Stimulated activated CD4-positive, alpha-beta T cell treated with anti-CD3 and anti-CD28 coated beads, Interleukin-4, amount 100 ng/mL, for 4 hours (primary cell): ENCODE data around the gene GLRX3.
A peak's percentile ranks its signal among the peaks of the same experiment; 100 is the strongest.
"Not testable (repeated sequence)": the region's sequence is repeated elsewhere in the genome, so short reads cannot be mapped to it uniquely, and the experiment has no call there.

ENCODE experiments used
- DNase-seq, 2 experiments: peaks; one replicate each; pipeline ENCODE4 v3.0.0-alpha.2; 2020

Gene GLRX3

DNA sequence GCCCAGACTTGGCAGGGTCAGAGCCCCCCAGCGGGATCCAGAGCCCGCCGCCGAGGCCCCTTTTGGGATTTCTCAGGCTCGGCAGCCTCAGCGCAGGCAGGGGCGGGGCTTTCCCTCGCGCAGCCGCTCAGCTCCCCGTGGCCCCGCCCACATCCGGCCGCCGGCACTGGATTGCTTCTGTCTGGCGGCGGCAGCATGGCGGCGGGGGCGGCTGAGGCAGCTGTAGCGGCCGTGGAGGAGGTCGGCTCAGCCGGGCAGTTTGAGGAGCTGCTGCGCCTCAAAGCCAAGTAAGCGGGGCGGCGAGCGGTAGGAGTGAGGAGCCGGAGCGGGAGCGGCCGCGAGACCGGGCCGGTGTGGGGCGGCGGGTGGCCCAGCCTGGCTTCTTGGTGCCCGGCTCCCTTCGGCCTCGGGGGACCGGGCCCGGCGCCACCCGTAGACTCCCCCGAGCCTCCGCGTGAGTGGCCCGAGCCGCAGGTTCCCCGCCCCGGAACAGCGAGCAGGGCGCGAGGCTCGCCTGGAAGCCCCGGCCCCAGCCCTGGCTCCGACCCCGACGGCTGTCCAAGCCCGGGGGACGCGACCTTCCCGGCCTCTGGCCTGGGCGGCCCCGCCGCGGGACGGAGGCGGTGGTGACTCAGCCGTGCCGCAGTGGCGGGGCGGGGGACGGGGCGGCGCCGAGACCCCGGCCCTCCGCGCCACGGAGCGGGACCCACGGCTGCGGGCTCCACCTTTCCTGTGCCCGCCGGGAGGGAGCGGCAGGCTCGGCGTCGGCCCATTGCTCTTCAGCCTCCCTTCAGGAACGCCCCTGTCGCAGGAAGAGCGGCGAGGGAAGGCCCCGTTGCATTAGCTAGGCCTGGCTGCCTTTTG is at the start of gene GLRX3:
TSS of gene GLRX3 (plus strand) at position 166 of the 864 bp plus-strand sequence. CDS start at position 196, 30 bp downstream.
- DNase-seq, result peak; percentile 87 to 94

DNA sequence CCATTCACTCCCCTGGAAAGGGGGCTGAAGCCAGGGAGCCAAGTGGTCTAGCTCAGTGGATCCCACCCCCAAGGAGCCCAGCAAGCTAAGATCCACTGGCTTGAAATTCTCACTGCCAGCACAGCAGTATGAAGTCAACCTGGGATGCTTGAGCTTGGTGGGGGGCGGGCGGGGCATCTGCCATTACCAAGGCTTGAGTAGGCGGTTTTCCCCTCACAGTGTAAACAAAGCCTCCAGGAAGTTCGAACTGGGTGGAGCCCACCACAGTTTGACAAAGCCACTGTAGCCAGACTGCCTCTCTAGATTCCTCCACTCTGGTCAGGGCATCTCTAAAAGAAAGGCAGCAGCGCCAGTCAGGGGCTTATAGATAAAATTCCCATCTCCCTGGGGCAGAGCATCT is 45.6 kb upstream of the GLRX3 start:
- not testable (repeated sequence) for DNase-seq

DNA sequence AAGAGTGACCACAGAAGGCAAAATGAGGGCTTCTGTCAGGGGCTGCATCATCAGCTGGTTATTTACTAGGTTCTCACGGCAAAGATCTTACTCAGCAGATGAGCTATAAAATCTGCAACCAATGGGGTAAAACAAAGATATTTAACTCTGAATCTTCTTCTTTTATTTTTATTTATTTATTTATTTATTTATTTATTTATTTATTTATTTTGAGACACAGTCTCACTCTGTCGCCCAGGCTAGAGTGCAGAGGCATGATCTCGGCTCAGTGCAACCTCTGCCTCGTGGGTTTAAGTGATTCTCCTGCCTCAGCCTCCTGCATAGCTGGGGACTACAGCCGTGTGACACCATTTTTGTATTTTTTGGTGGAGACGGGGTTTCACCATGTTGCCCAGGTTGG is 36.8 kb upstream of the GLRX3 start:
- DNase-seq, result no peak

DNA sequence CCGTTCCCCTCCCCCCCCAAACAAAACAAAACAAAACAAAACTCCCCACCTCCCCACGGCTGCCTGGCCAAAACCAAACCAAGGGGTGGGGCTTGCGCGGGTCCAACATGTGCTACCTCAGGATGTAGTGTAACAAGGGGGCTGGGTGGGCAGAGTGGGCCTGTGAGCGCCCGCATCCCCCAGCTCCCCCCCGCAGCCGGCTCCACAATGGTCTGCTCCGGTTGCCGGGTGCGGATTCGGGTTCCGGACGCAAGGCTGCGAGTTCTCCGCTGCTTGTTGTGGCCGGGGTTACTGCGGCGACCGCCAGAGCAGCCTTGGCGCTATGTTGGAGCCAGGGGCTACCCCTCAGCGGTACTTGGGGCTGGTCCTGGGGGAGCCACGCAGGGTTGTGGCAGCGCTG is 30.5 kb upstream of the GLRX3 start:
- DNase-seq, result no peak

DNA sequence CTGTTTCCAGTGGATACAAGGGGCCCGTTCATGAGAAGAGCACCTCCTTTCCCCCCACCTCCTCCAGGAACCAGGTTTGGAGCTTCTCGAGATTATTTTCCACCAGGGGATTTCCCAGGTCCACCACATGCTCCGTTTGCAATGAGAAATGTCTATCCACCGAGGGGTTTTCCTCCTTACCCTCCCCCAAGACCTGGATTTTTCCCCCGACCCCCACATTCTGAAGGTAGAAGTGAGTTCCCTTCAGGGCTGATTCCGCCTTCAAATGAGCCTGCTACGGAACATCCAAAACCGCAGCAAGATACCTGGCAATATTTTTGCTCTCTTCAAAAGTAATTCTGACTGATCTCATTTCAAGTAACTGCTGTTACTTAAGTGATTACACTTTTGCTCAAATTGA is 28.0 kb upstream of the GLRX3 start:
- peak in 1 of 2 experiments; percentile 25 for DNase-seq

DNA sequence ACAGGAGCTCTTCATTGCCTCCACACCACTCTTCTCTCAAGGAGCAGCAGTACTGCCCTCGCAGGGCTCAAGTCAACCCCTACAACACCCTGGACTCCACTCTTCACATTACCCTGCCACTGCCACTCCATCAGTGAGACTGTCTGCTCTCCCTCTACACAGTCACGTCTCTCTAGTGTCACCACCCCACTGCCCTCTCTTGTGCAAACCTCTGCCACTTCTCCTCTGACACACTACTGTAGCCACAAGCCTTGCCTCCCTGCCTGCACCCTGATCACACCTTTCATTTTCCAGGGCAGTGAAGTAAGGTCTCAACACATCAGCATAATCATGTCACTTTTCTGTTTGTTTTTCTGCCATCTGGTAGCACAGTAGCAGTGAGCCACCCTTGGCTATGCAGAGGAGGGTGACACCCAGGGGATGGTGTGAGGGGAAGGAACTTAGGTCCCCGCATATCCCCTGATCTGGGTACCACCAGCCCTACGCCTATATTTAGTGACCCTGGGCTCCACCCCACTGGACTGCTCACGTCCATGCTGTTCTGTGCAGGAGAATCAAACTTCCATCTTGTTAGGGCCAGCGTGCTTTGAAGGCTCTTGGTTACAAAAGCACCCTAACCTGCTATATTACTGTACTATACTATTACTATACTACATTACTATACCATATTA is 27.1 kb upstream of the GLRX3 start:
- DNase-seq, result no peak

DNA sequence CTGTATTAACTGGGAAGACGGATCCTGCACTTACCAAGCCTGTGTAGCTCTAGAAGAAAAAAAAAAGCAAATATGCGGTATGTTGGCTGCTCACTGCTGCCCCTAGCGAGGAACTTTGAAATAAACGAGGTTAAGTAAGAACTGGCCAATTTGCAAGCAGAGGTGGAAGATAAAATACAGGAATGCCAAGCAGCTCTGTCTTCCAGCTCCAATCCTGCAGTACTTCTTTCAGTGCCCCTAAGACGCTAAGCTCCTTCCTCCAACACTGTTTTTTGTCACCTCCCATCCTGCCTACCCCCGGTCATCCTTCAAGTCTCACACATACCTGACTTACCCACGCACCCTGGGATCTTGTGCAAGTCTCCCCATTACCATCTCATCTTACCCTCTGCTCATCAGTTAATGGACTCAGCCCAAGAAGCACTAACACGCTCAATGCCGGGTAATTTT is 26.4 kb upstream of the GLRX3 start:
- DNase-seq, result peak; percentile 55 to 56

DNA sequence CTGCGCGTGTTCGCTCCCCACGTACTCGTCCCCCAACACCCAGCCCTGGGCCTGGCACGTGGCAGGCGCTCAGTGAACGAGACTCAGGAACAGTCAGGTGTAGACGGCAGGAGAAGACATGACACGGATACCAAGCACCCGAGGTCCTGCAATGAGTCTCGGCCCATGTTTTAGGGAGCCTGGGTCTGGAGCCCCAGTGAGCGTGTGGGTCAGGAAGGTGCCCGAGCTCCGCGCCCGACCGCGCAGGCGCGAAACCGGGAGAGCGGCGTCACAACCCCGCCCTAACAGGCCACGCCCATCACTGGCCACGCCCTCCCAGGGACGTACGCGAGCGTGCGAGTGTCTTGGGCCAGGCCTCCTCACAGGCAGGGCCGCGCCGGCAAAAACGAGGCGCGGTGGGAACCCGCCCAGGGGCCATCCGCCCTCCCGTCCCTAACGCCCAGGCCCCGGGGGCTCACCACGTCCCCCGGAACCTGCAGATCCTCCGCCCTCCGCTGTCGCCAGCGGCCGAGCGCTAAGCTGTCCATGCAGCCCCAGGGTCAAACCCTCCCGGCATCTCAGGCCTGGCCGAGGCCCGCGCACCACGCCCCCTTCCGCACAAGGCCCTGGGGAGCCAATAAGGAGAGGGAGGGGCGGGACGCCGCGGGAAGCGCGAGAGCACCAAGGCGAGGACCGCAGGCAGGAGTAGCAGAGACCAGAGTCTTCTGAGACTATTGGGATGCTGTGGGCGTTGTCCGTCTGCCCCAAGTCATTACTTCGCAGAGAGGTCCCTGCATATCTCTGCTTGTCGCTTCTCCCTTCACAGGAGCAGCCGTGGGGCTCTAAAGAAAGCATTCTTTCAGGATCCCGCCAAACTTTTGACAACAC is 25.7 kb upstream of the GLRX3 start, which contains the start of gene C10orf143:
TSS of gene C10orf143 (minus strand) at position 585 of the 867 bp plus-strand sequence. CDS start at position 527, 58 bp downstream.
- peak; percentile 96 to 99 for DNase-seq

DNA sequence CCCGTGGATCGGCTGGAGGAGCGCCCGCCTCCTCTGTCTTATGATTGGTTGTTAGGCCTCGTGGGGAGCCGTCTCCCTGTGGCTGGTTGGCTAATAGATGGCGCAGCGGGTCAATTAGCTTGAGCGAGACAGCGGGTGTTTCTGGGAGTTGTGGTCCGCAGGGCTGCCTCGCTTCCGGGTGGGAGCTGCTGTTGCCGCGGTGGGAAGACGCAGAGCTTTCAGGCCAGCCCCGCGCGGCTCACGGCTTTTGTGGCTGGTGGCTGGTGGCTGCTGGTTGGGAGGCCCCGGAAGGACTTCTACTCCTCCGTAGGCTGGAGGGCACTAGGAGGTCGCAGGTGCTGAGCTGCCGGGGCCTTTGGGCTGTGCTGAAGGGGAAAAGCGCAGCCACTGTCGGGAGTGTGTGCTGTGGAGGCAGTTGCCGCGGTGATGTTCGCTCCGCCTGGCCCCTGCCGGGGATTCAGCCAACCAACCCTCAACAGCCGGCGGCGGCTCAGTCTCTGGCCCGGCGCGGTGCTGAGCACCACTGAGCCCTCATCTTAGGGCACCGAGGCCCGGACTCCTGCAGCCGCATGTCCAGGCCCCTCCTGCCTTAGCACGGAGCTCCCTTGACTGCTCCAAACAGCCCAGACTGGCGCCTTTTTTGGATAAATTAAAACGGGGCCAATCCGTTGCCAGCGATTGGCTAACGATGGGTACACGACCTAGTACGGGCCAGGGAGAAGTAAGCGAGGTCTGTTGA is 24.9 kb upstream of the GLRX3 start:
- DNase-seq, result peak; percentile 87 to 95

DNA sequence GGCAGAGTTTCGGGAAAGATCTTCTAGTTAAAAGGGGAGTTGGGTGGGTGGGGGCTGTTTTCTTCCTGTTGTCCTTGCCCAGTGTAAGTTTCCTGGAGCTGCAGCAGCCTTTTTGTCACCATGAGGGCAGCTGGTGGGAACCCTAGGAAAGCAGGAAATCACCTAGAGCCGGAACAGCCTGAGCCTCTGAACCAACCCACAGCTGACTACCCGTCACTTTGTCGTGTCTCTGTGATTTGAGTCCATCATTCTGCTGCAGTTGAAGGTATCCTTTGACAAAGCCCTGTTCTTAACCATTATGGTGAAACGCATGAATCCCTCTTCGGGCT is 24.4 kb upstream of the GLRX3 start:
- no peak for DNase-seq

DNA sequence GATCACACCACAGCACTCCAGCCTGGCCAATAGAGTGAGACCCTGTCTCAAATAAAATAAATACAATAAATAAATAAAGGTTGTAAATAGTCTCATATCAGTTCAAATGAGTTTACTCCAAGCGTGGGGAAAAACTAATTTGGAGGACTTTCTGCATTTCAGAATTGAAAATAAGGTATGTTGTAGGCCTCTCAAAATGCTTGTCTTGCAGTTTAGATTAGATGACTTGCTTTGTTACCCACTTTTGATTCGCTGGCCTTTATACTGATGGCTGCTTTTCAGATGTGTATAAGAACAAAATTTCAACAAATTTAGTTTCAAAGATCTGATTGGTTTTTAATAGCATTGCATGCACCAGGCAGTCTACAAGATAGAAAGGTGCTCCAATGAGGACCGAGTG is 23.4 kb upstream of the GLRX3 start:
- no peak for DNase-seq

DNA sequence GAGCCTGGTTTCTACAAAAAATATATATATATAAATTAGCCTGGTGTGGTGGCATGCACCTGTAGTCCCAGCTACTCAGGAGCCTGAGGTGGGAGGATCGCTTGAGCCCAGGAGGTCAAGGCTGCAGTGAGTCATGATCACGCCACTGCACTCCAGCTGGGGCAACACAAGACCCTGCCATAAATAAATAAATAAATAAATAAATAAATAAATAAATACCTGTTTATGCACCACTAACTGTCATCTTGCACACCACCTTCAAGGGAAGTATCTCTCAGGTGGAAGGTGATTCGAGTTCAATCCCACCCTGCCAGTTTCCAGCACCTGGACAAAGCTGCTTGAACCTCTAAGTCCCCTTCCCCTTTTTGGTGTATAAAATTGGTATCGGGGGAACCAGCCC is 19.2 kb upstream of the GLRX3 start:
- DNase-seq, result not testable (repeated sequence)

DNA sequence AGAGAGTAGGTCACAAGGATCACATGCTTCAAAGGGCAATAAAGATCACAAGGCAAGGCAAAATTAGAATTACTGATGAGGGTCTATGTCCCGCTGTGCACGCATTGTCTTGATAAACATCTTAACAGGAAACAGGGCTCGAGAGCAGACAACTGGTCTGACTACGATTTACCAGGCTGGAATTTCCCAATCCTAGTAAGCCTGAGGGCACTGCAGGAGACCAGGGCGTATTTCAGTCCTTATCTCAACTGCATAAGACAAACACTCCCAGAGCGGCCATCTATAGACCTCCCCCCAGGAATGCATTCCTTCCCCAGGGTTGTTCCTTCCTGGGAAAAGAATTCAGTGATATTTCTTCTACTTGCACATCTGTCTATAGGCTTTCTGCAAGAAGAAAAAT is 18.7 kb upstream of the GLRX3 start:
- DNase-seq, result not testable (repeated sequence)

DNA sequence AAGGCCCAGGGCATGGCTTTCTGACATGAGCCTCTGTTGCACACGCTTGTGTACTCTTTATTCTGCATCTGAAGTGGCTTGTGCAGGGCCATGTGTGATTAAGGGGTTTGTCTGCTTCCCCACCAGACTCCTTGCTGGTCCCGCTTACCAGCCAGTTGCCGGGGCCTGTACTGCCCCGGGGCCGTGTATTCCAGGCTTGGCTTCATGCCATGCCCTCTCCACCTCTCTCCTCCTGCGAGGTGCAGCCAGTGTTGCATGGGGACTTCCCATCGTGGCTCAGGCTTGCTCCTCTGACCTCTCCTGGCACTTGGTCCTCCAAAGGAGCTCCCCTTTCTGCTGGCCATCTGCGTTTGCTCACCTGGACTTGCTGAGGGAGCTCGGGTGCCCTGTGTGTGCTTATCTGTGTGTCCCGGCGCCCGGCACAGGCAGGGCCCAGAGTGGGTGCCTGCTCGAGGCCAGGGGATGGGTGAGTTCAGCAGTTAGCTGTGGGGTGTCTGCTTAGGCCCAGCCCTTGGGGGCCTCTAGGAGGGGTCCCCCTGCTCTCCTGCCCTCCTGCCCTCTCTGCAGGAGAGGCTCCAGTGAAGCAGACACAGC is 14.6 kb upstream of the GLRX3 start:
- no peak for DNase-seq

DNA sequence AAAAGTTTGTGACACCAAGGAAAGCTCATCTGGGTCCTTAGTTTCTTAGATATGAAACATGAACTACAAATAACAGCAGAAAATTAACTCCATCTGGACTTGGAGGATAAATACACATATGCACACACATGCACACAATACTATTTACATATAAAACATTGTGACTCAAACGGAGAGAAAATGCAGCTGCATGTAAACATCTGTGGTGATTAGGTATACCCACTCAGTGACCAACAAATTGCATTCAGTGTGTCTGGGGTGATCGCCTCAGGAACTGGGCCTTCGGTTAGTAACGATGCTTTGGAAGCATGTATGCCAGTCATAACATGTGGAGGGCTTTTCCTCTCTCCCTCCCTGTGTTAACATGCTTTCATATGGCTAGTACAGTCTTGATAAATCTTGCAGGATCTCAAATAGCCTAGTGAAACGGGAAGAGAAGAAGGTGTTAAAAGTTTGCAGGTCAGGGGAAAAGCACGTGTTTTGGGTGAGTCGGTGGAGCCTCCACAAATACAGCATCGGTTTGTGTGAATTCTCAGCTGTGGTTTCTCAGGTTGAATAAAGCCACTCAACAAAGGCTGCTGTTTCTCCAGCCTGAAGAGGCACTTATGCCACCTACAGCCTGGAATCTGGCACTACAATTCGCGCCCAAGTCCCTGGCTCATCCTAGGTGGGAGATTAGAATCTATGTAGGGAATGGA is 8.7 kb upstream of the GLRX3 start:
- peak; percentile 42 to 45 for DNase-seq

DNA sequence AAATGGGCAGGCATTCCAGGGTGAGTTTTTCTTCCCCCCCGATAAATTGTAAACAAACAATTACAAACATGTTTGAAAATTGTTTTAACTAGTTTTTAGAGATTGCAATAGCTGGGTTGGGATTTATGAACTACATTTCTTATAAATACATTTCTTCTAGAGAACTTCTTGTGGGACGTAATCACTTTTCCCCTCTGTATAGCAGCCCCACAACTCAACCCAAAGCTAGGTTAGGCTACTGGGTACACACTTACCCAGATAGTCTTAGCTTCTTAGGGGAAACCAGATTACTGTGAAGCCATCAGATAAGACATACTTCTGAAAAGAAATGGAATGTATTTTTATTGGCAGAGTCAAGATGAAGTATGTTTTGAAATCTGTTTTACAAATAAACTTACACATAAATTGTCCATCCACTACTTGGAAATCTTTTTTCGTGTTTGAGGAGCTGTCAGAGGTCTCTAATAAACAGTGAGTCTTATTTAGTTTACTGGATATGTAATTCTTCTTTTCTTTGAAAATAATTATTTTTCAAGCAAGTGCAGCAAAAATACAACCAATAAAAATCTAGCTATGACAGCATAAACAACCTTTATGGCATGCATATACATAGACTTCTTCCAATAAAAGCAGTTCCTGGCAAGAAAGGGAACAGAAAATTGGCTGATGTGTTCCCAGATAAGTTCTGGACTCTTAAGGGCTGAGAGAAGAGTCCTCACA is 8.0 kb upstream of the GLRX3 start:
- DNase-seq, result no peak

DNA sequence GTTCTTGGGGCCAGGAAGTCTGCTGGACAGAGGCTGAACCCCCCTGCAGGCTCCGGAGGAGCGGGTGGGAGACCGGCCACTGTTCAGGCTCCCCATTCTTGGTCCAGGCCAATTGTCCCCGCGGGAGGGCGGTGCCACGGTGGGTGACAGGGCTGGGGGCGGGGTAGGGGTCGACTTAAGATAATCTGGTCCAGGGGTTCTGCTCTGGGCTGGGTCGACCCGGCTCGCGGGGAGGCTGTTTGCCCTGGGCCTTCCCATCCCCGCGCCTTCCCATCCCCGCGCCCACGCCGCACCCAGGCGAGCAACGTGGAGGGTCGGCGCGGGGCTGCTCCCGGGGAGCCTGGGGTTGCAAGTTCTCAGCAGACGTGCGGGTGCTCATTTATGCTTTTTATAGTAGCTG is 7.3 kb upstream of the GLRX3 start:
- no peak for DNase-seq

DNA sequence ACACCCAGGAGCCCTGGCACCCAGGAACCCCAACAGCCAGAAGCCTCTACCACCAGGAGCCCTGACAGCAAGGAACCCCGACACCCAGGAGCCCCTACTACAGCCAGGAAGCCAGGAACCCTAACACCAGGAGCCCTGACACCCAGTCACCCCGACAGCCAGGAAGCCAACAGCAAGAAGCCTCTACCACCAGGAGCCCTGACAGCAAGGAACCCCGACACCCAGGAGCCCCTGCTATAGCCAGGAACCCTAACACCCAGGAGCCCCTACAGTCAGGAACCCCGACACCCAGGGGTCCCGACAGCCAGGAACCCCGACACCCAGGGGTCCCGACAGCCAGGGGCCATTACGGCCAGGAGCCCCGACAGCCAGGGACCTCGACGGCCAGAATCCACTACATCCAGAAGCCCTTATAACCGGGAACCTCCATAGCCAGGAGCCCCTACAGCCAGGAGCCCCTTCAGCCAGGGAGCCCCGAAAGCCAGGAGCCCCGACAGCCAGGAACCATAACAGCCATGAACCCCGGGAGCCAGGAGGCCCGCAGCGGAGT is 440 bp upstream of the GLRX3 start:
- peak in 1 of 2 experiments; percentile 11 for DNase-seq

DNA sequence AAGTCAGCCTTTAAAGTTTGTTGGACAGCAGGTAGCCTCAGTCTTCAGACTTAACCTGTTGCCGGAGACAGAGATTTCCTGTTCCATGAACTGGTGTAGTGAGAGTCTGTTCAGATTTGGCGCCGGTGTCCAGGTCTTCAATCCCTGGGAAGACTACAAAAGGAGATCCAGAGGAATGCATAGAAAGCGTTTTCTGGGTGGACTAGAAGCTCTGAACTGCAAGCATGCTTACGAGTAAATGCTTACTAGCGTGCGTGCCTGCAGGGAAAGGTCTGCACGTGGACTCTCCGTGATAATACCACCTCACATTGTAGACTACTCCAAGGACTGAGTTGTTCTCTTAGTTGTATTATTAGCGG is 878 bp downstream of the GLRX3 start:
- DNase-seq, result no peak
